HG03280 (cell line): ENCODE data around the gene FNBP1.

ENCODE experiments used
- ATAC-seq: cut with Tn5 transposase; IDR thresholded peaks from one replicate; pipeline ENCODE4 v1.9.1; 2021; ENCODE audit warnings: mild to moderate bottlenecking, moderate library complexity; ENCODE audit not compliant: unreplicated experiment

FNBP1 gene

DNA sequence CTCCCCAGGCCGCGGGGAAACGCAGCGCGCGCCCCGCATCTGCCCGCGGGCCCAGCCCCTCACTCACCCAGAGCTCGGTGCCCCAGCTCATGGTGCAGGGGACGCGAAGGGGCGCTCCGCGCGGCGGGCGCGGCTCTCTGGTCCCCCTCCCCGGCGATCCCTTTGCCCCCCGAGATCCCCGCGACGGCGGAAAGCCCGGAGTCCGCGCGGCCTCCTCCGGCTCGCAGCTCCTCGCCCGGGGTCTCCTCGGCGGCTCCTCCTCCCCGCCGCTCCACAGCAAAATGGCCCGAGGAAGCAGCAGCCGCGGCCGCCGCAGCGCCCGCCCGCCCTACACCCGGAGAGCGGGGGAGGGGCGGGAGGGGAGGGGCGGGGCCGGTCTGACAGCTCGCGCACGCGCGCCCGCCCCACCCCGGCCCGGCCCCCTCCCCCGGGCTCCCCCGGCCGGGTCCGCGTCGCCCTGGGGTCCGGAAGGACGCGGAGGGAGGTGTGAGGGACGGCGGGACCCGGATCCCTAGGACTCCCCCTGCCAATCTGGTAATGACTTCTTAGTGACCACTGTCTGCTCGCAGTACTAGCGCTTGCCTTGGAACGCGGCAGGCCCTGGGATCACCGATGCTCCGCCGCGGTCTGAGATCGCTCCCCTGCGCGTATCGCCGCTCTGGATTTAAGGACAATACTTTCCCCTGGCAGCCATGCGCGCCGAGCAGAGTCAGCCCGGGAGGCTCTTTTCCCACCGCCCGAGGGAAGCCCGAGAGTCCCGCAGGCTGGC lies at the start of gene FNBP1:
Gene FNBP1, minus strand, starts transcription at position 305 of the 769 bp plus-strand sequence. Its CDS starts 214 bp downstream, at position 91.
- ATAC-seq = peak; percentile 44

DNA sequence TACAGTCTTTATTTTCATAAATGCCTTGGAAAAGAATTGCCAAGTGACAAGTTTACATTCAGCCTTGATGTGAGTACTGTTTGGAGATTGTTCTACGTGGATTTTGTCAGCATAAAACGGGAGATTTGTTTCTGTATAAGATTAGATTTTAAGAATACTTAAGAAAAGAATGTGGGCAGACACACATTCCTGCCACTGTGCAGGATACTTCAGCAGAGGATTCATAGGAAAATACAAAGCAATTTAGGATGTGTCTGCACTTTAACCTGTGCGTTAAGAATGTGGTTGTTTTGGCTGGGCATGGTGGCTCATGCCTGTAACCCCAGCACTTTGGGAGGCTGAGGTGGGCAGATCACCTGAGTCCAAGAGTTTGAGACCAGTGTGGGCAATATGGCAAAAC lies 47.9 kb upstream of the FNBP1 start:
- ATAC-seq = no peak

DNA sequence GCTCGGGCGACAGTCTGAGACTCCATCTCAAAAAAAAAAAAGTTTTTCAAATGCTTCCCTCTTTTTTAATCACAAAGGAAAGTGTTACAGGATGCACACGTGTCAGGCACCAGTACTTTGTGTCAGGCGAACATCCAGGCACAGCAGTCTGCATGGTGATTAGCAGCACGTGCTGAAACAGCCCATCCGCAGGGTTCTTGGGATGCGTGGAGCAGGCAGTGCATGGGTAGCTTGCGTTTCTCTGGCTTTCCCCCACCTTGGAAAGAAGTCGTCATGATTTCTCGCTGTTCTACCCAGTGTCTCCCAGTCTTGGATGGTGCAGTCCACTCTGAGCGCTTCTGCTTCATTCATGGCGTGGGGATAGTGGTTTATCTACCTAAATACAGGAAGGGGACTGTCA lies 46.2 kb upstream of the FNBP1 start:
- no peak for ATAC-seq

DNA sequence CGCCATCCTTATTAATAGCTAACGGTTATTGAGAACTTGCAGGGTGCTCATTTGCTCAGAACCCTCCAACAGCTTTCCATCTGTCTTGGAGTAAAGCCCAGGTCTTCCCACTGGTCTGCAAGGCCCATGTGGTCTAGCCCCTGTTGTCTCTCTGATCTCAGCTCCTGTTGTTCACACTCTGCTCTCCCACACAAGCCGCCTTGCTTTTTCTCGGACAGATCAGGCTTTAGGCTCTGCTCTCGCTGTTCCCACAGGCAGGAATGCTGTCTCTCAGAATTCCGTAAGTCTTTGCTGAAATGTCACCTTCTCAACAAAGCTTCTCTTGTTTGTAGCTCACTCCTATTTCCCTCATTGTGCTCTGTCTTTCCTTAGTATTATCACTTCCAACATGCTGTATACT lies 45.1 kb upstream of the FNBP1 start:
- no peak for ATAC-seq

DNA sequence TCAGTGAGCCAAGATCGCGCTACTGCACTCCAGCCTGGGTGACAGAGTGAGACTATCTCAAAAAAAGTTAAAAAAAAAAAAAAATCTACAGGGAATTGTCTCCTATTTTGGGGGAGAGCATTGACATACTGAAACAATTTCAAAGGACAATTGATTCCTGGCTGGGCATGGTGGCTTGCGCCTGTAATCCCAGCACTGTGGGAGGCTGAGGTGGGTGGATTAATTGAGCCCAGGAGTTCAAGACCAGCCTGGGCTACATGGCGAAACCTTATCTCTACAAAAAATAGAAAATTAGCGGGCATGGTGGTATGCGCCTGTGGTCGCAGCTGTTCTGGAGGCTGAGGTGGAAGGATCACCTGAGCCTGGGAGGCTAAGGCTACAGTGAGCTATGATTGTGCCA lies 41.3 kb upstream of the FNBP1 start:
- ATAC-seq = no peak

DNA sequence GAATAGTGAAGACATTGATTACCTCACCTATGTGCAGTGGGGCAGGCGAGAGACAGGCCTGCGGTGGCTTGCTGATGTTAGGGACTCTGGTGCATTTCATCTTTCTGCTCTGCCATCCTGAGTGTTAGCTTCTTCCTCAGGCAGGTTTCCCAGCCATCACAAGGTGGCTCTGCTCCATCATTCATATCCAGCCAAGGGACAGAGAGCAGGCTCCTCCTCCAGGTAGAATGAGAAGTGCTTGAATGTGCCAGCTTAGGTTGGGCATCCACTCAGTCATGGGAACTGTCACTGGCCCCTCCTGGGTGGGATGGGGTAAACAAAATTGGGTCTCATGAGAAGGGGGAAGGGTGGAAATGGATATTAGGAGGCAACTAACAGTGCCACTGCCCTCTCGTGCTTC lies 35.6 kb upstream of the FNBP1 start:
- no peak for ATAC-seq

DNA sequence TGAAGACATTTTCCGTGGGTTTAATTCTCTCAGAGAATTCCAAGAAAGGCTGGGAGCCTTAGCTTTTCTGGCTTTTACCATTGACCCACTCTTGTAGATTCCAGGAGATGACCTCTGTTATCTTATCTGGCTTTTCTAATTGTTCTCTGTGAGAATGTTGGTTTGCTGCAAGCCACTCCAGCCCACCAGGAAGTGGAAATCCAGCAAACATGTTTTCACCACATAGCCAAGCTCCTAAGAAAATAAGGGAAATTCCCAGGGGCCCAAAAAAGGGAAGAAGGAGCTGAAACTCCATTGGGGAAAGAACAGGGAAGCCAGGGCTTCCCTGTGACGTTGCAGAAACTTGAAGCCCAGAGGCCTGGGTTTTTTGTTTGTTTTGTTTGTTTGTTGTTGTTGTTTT lies 30.4 kb upstream of the FNBP1 start:
- no peak for ATAC-seq

DNA sequence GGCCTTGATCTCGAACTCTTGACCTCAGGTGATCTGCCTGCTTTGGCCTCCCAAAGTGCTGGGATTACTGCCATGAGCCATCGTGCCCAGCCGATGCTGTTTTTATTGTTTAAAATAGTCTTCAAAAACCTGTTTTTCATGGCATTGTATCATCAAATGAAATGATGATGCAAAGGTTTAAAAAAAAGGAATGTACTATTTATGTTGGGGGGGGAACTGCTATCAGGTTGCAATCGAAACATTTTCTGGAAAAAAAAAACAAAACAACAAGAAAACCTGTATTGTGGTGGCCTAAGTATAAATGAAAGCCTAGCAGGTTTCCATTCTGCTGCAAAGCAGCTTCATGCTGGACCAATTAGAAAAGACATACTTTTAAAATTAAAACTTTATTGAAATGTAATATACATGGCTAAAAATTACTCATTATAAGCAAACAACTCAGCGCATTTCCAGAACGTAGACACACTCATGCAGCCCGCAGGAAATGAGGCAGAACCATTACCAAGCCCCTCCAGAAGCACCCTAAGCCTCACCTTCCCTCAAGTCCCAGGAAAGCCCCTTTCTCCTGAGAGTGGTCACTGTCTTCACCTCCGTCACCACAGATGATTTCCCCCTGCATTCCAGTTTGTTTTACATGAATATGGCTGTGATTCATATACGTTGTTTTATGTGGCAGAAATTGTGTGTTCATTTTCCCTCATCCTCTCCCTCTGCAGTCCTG lies 29.7 kb upstream of the FNBP1 start:
- no peak for ATAC-seq

DNA sequence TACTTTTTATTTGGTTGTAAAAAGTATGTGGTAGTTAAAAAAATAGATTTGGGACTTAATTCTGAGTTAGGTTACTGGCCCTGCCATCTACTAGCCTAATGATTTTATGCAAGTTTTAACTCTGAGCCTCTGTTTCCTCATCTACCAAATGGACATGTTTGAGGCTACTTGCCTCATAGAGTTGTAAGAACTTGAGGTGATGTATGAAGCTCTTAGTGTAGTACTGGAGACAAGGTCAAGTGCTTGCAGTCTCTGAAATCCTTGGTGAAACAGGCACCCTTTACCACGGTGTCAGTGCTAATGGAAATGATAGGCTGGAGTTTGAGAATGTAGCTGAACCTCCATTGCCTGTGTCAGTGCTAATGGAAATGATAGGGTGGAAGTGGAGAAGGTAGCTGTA lies 26.1 kb upstream of the FNBP1 start:
- no peak for ATAC-seq

DNA sequence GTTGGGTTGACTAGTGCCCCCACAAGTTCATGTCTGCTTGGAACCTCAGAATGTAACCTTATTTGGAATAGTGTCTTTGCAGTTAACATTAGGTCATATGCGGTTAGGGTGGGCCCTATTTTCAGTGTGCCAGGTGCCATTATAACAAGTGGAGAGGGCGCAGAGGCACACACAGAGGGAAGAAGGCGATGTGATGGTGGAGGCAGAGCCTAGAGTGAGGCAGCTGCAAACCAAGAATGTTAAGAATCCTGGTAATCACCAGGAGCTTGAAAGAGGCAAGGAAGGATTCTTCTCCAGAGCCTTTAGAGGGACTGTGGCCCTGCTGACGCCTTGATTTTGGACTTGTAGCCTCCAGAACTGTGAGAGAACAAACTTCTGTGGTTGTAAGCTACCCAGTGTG lies 21.6 kb upstream of the FNBP1 start:
- no peak for ATAC-seq

DNA sequence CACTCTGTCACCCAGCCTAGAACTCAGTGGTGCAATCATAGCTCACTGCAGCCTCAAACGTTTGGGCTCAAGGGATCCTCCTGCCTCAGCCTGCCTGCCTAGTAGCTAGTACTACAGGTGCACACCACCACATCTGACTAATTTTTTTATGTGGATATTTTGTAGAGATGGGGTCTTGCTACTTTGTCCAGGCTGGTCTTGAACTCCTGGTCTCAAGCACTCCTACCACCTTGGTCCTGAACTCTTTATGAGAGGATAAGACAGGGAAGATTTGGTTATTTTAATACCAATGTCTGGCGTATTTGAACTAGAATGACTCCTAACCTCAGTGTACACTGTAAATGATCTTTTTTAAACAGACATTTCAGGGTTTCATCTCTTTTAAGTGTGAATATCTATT lies 19.8 kb upstream of the FNBP1 start:
- no peak for ATAC-seq

DNA sequence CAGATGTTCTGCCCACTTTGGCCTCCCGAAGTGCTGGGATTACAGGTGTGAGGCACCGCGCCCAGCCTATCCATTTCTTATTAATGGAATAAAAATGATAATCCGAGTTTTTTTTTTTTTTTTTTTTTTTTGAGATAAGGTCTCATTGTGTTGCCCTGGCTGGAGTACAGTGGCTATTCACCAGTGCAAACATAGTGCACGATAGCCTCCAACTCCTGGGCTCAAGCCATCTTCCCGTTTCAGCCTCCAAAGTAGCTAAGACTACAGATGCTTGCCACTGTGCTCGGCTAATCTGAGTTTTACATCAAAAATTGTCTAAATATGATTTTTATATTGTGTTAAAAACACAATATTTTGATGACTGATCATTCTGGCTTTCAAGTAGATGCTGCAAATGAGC lies 17.3 kb upstream of the FNBP1 start:
- ATAC-seq = no peak

DNA sequence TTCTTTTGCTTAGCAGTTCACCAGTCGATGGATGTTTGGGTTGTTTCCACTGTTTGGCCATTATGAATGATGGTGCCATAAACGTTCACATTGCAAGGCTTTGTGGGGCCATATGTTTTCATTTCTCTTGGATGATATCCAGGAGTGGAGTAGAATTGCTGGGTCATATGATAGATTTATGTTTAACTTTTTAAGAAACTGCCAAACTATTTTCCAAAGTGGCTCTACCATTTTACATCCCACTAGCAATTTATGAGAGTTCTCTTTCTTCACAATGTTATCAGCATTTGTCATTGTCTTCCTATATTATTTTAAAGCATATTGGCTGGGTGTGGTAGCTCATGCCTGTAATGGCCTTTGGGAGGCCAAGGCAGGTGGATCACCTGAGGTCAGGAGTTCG lies 15.9 kb upstream of the FNBP1 start:
- ATAC-seq = no peak

DNA sequence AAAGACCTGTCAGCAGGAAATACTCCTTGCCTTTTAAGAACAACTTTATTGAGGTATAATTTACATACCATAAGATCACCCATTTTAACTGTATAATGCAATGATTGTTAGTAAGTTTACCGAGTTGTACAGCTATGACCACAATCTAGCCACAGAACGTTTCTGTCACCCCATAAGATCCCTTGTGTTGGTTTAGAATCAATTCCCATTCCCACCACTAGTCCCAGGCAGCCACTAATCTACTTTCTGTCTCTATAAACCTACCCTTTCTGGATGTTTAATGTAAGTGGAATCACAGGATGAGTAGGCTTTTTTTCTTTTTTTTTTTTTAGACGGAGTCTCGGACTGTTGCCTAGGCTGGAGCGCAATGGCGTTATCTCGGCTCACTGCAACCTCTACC lies 15.2 kb upstream of the FNBP1 start:
- ATAC-seq = no peak

DNA sequence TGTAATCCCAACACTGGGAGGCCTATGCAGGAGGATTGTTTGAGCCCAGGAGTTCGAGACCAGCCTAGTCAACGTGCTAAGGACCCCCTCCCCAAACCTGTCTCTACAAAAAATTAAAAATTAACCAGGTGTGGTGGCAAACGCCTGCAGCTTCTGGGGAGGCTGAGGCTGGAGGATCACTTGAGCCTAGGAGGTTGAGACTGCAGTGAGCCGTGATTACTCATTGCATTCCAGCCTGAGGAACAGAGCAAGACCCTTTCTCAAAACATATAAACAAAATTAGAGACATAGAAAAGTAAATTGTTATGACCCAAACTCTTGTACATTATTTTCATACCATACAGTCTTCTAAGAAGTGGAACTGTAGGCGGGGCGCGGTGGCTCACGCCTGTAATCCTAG lies 11.8 kb upstream of the FNBP1 start:
- ATAC-seq = no peak

DNA sequence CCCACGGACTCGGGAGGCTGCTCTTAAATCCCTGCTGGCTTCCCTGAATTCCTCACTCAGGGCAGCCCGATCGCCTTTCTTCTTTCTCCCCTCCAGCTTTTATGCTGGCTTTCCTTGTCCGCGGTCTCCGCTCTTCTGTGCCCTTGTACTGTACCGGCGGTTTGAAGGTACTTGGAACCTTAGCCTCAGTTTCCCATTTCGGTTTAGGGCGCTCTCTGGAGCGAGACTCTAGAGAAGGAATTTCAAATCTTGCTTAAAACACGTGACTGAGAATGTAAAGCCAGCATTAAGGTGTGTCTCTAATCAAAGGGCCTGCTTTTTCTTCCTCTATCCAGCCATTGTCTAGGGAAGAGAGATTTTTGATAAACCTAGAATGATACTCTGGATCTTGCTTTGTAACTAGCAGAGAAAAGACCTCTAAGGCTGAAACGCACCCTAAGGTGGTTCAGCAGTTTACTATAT lies 11.4 kb upstream of the FNBP1 start:
- ATAC-seq = no peak

DNA sequence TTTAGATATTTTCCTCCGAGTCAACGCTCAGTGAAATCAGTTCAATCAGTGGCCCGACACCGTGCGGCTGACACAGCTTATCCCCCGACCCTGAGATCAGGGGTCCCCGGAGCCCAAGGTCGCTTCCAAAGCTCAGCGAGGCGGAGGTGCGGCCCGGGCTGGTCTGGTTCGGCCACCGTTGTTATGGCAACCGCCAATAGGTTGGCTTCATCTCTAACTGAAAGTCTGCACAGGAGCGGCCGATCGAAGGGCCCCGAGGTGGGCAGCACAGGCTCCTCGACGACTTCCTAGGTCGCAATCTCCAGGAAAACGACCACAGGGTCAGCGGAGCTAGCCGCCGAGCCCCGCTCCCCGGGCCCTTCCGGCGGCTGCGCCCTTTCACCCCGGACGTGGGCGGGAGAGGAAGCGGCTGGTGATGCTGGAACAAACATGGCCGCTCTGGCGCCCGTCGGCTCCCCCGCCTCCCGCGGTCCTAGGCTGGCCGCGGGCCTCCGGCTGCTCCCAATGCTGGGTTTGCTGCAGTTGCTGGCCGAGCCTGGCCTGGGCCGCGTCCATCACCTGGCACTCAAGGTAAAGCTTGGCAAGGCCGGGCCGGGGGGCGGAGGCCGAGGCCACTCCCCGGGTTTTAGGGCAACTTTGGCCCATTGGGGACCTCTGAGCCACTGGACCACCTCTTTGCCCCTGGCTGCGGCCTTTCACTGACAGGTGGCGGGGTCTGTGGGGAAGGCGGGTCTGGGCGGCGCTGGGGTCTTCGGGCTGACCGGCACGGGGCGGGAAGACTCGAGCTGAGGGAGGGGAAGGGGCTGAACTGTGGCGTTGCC lies 10.7 kb upstream of the FNBP1 start, which contains the start of gene GPR107:
Gene GPR107, plus strand, starts transcription at position 403 of the 821 bp plus-strand sequence. Its CDS starts 27 bp downstream, at position 430.
- ATAC-seq = peak; percentile 68

DNA sequence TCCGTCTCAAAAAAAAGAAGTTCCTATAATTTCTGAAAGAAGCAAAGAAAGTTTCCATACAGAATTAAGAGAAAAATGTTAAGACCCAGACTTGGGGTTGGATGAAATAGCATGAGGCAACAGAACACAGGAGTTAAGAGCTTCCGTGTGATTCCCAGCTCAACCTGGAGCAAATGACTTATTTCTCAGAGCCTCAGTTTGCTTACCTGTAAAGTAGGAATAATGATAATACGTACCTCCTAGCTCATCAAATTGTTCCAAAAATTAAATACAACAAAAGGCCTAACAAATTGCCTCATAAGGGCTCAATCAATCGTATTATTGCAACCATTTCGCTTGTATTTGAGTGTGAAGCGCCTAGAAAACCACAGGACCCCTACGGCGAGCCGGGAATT lies 10.1 kb upstream of the FNBP1 start:
- no peak for ATAC-seq

DNA sequence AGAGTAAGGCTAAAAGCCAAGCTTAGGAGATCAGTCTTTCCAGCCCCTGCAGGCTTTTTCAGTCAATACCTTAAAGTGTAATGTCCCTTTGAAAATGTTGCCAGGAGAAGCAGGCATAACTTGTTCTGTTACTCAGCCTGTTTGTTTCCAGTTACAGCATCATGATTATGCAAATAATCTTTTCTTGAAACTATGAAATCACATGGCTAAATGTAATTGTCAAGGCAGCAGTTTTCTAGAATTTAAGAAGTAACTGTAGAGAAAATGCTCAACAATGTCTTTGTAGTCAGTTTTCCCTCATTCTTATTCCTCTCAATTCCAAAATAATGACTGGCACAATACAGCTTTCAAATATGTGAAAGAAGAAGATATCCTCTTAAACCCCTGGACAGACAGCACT lies 8.9 kb upstream of the FNBP1 start:
- no peak for ATAC-seq

DNA sequence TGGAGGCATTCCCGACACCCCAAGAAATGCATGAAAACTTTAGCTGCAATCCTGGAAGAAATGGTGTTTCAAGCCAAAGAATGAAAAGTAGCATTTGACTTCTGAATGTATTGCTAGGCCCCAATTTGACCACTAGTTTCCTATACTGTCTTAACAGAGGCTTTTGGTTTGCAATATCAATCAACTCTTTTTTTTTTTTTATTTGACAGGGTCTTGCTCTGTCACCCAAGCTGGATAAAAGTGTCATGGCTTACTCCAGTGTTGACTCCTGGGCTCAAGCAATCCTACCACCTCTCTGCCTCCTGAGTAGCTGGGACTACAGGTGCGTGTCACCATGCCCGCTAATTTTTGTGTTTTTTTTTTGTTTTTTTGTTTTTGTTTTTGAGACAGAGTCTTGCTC lies 7.5 kb upstream of the FNBP1 start:
- no peak for ATAC-seq

DNA sequence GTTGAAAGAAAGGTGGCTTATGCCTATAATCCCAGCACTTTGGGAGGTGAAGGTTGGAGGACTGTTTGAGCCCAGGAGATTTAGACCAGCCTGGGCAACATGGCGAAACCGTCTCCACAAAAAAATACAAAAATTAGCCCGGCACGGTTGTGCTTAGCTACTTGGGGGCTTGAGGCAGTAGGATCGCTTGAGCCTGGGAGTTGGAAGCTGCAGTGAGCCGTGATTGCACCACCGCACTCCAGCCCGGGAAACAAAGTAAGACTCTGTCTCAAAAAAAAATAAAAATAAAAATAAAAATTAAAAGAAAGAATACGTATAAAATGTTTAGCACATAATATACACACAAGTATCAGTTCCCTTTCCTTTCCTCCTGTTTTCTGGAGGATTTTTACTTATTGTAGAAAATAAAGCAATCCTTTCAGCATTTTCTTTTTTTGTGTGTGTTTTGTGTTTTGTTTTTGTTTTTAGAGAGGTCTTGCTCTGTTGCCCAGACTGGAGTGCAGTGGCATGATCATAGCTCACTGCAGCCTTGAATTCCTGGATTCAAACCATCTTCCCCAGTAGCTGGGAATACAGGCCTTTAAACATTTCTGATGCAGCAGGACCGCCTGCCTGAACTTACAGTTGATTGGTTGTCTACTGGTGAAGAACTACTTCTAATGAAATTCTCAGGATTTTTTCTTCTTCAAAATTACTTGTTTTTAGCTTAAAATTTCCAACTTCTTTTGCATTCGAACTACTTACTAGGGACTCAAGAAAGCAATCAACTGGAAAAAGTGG lies 6.6 kb upstream of the FNBP1 start:
- no peak for ATAC-seq
